DND-41 (cell line): ENCODE results near the gene SLF2.

ENCODE experiments used
- CTCF ChIP-seq: IDR thresholded peaks from 2 replicates; pipeline ENCODE4 v1.5.1; 2012; ENCODE audit warnings: borderline replicate concordance, low read length, moderate library complexity, mild to moderate bottlenecking; ENCODE audit not compliant: poor library complexity, severe bottlenecking; ENCODE audit errors: extremely low read depth
- EZH2 ChIP-seq: IDR thresholded peaks from 3 replicates; pipeline ENCODE4 v1.6.1; 2012; ENCODE audit warnings: borderline replicate concordance, low read depth, mild to moderate bottlenecking, moderate library complexity, low read length, inconsistent platforms; ENCODE audit not compliant: severe bottlenecking

GRCh38 chr10:100960251-100960650 lies 47.5 kb downstream of the SLF2 start:
- no peak for TF ChIP-seq EZH2
- TF ChIP-seq CTCF, result no peak
